ENCODE results near the gene OR1I1.
A peak's percentile ranks its signal among the peaks of the same experiment; 100 is the strongest.

Gene OR1I1

DNA sequence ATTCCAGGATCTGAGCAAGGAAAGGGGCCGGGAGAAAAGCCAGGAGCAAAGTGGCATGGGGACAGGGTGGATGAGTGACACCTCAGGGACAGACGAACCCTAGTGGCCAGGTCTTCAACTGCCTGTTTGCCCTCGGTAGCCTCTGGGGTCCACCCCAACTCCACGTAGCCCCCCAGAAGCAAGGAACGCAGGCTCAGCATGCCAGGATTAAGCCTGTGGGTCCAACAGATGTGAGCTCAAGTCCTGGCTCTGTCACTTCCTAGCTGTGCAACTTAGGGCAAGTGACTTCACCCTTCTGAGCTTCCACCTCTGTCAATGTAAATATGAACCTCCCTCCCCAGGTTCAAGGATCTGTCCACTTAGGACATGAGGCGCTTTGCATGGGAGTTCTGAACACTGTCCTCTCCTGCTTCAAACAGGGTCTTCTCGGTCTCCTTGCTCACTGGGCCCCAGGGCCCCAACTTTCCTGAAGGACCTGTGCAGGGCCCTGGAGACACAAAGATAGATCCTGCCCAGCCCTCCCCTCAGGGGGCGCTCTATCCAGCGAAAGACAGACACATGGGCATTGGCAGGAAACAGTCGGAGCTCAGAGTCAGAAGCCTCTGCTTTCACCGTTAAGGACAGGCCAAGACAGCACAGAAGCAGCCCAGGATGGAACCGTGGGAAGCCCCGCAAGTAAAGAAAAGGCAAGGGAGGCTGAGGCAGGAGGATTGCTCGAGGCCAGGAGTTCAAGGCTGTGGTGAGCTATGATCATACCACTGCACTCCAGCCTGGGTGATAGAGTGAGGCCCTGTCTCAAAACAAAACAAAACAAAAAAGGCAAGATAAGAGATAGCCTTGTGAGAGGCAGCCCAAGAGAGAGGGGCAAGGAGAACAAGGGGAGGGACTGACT is 38.4 kb downstream of the OR1I1 start:
- DNase-seq: no peak

DNA sequence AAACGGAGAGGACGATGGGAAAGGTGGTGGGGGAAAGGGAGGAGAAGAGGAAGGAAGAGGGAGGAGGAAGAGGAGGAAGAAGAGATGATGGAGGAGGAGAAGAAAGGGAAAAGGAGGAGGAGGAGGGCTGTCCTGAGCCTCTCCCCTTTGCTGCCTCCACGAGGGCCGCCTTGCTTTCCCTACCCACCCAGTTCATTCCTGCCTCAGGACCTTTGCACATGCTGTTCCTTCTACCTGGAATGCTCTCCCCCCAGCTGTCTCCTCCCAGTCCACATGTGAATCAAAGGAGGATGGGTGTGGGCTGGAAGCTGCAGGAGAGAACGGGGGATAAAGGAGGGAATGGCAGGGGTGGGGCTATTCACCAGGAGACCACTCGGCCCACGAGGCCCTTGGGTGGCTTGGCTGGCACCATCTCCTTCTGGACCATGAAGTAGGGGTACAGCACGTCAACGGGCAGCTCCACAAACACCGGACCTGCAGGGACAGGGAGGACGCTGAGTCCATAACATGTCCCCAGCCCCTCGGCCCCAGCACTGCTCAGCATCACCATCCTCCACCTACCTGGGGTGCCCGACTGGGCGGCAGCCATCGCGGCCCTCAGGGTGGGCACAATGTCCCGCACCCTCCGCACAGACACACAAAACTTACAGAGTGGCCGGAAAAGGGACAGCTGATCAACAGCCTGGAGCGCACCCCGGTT is 40.5 kb downstream of the OR1I1 start:
- no peak for DNase-seq

DNA sequence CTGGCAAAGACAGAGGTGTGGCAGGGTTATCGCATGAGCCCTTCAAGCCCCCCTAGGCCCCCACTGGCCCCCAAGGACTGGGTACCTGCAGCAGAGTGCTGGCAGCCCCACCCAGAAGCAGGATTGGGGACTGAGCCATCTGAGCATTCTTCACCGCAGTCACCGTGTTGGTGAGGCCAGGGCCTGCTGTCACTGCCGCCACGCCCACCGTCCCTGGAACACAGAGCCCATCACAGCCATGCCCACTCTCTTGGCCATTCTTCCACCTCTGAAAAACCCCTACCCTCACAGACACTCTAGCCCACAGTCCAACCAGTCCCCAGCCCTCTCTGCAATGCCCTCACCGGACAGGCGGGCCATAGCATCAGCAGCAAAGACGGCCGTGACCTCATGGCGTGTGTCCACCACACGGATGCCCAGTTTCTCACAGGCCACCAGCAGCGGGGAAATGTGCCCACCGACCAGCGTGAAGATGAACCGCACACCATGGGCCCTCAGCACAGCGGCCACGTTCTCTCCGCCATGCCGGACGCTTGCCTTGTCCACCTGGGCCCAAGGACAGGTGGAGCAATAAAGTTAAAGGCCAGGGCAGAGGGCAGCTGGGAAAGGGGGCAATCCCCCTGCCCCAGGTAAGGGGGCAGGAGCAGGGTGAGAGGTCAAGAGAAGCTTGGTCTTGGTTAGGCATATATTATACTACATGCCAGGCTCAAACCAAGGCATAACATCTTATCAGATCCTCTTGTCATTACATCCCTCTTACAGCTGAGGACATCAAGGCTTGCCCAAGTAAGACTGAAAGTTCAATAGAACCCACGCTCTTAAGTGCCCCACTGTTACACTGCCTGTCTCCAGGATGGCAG is 41.2 kb downstream of the OR1I1 start:
- peak; percentile 19 for DNase-seq

DNA sequence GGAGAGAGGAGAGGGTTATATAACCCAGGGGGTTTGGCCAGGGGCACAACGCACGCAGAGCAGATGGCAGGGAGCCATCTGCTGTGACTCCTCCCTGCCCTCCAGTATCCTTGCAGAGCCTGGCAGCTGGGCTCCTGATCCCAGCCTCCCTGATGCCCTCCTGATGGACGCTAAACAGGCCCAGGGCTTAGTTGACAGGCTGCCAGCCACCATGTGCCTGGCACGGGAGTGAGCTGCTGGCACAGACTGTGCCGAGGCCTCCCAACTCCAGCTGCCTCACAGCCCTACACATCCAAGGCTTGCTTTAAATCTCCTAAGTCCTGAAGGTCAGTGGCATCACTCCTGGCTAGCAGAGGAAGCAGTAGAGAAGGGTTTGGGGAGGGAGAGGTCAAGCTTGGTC is 41.9 kb downstream of the OR1I1 start:
- DNase-seq: no peak

DNA sequence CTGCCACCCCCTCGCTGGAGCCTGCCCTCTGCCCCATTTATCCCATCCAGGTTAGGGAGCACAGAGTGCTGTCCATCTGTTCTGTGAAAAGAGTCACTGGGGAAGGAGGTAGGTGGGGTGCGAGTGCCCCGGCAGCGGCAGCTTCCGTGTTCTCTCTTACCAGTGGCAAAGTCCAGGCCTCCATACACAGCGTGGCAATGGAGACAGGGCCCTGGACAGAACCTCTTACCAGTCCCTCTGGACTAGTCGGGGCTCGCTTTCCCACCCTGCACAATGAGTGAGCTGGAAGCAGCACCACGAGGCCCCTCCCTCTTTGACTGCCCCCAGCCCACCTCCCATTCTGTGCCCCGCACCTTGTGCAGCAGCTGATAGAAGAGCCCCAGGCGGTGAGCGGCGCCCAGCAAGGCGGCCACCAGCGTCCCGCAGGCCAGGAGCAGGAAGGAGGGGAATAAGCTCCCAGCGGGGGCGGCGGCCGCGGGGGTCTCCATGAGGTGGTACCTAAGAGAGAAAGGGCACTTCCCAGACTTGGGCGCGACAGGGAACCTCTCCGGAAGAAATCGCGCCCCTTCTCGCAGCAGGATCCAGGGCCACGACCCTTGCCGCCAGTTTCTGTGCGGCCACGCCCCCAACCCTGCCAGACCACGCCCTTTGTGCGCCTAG is 42.7 kb downstream of the OR1I1 start:
- peak; percentile 54 for DNase-seq

DNA sequence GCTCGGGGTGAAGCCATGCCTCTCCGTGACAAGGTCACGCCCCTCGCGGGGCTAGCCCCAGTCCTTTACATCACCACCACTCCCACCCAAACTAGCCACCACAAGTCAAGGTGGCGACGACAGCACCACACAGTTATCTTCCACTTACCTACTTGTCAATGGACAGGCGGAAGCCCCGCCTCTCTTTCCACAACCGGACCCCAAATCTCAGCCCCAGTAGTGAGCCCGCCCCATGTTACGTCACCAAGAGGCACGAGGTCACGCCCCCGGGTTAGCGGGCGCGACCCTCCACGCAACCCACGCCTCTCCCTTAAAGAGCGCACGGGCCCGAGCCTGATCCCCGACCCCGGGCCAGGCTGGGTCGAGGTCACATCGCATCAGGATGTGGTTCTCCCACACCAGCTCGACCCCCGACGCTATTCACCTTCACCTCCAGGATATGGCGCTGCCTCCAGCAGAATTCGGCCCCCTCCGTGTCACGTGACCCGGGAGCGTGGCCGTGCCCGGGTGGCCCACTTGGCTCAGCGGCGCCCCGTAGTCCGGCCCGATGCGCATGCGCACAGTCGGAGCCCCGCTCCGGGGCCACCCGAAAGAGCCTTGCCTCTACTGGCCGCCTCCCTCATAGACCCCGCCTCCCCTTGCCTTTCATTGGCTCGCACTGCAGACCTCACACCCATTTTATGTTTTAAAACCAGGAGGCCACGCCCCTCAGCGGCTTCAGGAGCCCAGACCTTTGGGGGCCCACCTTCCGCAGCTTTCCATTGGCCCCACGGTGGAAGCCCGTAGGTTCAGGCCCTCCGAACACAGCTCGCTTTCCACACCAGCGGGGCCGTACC is 43.4 kb downstream of the OR1I1 start:
- DNase-seq: peak; percentile 100

DNA sequence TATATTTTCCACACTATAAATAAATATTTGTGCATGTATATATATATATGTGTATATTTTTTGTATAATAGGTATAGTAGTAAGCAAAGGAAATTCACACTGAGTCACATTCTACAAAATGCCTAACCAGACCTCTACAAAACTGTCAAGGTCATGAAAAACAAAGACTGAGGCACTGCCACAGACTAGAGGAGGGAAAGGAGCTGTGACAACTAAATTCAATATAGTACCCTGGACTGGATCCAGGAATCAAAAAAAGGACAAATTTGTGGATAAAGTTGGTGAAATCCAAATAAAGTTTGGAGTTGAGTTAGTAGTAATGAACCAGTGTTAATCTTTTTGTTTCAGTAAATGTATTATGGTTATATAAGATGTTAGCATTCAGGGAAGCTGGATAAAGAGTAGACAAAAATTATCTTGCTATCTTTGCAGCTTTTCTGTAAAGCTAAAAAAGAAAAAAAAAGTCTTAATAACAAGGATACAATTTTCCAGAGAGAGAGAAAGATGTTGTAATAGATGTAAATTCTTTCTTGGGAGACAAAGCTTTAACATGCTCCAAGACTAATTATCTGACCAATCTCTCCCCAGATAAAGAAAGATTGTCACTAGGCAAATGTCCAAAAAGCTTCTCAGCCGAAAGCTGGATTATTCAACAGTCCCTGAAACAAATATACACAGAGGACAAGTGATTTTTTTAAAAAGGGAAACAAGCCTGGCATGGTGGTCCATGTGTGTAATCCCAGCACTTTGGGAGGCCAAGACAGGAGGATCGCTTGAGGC is 44.3 kb downstream of the OR1I1 start:
- DNase-seq: no peak

DNA sequence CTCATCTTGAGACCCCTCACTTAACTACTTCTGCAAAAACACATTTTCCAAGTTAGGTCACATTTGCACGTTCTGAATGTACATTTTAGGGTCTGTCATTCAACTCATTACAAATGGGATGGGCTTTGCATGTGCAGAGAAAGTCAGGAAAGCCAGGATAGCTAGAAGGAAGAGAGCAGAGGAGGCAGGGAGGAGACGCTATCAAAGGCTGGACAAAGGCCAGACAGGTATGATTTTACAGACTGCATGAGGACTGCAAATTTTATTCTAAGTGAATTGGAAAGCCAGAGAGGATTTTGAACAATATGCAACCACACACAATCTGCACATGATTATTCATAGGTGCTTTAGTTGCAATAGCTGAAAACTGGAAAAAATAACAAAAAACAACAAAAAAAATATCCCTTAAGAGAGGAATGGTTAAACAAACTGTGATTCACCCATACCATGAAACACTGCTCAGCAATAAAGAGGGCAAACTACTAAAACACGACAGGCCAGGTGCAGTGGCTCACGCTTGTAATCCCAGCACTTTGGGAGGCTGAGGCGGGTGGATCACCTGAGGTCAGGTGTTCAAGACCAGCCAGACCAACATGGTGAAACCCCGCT is 46.3 kb downstream of the OR1I1 start:
- no peak for DNase-seq

DNA sequence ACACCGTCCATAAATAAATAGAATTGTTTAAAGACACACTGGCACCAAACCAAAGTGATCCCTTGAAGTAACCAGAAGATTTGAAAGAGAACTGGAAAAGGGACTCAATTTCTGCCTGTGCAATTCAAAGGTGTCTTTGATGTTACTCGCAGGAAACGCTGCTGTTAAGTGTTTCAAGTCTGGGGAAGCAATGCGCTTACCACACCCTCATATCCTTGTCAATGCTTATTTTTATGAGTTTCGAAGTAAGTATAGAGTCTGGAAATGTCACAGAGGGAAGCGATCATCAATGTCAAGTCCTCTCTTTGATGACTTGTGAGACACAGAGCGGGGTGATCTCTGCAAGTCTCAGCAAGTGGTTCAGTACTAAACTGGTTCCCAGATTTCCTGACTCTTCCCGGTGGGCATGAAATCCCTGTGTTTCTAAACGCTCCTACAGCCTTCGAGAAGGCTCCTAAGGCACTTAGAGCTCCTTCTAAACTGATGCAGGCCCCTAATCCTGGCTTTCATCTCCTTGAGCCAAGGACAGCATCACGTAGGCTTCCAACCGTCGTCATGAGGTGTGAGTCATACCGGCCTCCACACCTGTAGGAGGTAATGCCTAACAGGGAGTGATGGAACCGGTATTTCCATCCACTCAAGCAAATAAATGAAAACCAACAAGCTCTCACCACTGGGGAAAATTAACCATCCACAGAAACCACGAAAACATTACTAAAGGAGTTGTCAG is 48.0 kb downstream of the OR1I1 start:
- no peak for DNase-seq

DNA sequence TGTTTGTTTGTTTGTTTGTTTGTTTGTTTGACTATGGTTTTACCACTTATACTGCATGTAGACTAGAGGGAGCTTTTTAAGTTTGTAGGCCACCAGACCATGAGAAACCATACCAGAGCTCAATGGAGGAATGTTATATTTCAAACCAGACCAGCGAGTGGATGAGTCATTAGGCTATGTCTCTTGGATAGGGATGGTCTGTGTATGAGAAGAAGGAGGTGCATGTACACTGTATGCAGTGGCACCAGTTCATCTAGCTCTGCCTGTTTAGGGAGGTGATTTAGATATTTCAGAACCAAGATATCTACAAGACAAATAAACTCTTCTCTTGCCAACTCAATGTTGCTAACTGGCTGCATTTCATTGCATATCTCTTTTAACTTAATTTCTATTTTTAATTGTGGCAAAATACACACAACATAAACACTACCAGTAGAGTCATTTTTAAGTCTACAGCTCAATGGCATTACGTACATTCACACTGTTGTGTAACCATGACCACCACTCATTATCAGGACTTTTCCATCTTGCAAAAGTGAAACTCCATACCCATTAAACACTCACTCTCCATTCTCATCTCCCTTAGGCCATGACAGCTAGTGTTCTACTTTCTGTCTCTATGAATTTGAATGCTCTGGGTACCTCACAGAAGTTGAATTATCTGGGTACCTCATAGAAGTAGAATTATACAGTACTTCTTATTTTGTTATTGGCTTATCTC is 54.4 kb downstream of the OR1I1 start:
- DNase-seq: peak; percentile 19

DNA sequence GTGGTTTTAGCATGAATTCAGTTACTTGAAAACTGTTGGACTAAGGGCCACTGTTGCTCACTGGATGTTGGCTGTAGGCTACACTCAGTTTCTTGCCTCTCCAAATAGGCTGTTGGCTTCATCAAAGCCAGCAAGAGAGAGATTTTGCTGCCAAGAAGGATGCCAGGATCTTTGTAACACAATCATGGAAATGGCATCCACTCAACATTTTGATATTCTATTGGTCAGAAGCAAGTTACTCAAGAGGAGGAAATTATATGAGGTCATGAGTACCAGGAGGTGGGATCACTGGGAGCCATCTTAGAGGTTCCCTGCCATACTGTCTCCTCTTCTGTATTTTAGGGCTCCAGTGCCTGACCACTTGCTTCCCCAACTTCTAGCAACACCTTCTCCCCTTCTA is 55.8 kb downstream of the OR1I1 start:
- DNase-seq: no peak

DNA sequence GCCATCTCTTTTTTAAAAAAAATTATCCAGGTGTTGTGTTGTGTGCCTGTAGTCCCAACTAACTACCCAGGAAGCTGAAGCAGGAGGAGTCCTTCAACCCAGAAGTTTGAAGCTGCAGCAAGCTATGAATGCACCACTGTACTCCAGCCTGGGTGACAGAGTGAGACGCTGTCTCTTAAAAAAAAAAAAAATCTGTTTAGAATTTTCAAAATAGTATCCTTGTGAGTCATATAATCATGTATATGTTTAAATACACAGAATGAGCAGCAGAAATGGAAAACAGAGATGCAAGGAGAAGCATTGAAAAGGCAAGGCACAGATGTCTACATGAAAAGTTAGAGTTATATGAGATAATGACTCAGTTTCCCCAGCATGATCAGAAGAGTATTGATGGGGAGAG is 56.4 kb downstream of the OR1I1 start:
- DNase-seq: no peak

DNA sequence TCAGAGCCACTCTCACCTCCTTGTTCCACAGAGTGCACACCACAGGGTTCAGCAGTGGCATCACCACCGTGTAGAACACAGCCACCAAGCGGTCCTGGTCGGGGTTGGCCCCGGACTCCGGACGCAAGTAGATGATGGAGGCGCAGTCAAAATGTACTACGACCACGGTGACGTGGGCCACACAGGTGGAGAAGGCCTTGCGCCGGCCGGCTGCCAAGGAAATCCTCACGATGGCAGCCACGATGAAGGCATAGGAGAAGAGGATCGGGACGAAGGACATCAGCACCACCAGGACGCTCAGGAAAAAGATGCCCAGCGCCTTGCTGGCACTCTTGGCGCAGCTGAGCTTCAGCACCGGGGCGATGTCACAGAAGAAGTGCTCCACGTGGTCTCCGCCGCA is 59.1 kb downstream of the OR1I1 start:
- no peak for DNase-seq

DNA sequence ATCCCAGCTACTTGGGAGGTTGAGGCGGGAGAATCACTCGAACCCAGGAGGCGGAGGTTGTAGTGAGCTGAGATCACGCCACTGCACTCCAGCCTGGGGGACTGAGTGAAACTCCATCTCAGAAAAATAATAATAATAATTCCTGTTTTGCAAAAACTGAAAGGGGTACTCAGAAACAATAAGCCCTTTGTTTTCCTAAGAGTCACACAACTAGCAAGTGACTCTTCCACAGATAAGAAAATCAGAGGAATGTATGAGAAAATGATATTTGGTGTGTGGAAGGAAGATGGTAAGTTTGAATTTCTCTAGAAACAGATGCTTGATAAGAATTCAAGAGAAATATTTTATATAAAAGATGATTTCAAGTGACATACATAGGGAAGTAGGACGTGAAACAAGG is 60.3 kb downstream of the OR1I1 start:
- no peak for DNase-seq
